ENCODE results near the gene PMEPA1.

Gene PMEPA1

DNA sequence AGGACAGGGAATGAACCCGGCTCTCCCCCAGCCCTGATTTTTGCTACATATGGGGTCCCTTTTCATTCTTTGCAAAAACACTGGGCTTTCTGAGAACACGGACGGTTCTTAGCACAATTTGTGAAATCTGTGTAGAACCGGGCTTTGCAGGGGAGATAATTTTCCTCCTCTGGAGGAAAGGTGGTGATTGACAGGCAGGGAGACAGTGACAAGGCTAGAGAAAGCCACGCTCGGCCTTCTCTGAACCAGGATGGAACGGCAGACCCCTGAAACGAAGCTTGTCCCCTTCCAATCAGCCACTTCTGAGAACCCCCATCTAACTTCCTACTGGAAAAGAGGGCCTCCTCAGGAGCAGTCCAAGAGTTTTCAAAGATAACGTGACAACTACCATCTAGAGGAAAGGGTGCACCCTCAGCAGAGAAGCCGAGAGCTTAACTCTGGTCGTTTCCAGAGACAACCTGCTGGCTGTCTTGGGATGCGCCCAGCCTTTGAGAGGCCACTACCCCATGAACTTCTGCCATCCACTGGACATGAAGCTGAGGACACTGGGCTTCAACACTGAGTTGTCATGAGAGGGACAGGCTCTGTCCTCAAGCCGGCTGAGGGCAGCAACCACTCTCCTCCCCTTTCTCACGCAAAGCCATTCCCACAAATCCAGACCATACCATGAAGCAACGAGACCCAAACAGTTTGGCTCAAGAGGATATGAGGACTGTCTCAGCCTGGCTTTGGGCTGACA is 60.8 kb downstream of the PMEPA1 start:
- no peak for DNase-seq (ENCODE audit: low spot score)
- in situ Hi-C loops (cut with MboI; ENCODE audit: low pct_unique_long_range_greater_than_20kb, low sequenced_read_pairs, unreplicated experiment): no loop called here
- TF ChIP-seq, protein P1, sequence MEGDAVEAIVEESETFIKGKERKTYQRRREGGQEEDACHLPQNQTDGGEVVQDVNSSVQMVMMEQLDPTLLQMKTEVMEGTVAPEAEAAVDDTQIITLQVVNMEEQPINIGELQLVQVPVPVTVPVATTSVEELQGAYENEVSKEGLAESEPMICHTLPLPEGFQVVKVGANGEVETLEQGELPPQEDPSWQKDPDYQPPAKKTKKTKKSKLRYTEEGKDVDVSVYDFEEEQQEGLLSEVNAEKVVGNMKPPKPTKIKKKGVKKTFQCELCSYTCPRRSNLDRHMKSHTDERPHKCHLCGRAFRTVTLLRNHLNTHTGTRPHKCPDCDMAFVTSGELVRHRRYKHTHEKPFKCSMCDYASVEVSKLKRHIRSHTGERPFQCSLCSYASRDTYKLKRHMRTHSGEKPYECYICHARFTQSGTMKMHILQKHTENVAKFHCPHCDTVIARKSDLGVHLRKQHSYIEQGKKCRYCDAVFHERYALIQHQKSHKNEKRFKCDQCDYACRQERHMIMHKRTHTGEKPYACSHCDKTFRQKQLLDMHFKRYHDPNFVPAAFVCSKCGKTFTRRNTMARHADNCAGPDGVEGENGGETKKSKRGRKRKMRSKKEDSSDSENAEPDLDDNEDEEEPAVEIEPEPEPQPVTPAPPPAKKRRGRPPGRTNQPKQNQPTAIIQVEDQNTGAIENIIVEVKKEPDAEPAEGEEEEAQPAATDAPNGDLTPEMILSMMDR (IDR thresholded peaks at IDR 0.05; ENCODE audit: extremely low read depth, insufficient read depth, missing control alignments): no peak

DNA sequence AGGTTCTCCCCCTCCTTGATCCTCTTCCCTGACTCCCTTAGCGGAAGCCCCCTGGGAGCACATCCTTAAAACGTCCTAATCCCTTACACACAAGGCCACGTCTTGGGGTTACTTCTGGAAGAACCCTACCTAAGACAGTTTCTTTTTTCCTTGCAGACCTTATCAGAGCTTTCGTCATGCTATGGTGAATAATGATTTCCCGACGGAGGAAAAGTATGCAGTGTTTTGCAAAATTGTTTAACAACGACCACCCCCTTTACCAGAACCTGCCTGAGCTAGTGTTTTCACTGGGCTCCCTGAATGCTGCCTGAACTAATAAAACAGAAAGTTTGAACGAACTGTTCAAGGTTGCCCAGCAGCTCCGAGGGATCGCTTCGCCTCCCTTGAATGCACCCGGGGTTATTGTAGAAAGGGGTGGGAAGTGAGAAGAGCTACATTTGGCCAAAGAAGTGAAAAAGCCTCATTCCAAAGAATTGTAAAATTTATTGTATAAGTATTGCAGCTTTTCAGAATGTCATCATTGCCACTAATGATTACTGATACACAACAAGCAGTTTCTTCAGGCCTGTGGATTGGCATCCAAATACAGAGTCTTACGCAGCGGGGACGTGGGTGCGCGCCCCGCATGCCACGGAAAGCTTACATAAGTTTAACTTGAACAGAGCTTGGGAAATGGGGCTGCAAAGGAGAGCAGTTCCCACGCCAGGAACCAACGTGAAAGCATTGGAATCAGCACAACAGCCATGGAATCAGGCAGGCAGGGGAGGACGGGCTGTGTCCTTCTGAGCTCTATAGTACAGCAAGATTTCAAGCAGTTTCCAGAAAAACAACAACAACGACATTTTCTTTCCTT is 61.7 kb downstream of the PMEPA1 start:
- TF ChIP-seq, protein P1 (IDR thresholded peaks at IDR 0.05; ENCODE audit: extremely low read depth, insufficient read depth, missing control alignments): no peak
- no peak for DNase-seq (ENCODE audit: low spot score)
- in situ Hi-C loops (cut with MboI; ENCODE audit: low pct_unique_long_range_greater_than_20kb, low sequenced_read_pairs, unreplicated experiment): no loop called here

DNA sequence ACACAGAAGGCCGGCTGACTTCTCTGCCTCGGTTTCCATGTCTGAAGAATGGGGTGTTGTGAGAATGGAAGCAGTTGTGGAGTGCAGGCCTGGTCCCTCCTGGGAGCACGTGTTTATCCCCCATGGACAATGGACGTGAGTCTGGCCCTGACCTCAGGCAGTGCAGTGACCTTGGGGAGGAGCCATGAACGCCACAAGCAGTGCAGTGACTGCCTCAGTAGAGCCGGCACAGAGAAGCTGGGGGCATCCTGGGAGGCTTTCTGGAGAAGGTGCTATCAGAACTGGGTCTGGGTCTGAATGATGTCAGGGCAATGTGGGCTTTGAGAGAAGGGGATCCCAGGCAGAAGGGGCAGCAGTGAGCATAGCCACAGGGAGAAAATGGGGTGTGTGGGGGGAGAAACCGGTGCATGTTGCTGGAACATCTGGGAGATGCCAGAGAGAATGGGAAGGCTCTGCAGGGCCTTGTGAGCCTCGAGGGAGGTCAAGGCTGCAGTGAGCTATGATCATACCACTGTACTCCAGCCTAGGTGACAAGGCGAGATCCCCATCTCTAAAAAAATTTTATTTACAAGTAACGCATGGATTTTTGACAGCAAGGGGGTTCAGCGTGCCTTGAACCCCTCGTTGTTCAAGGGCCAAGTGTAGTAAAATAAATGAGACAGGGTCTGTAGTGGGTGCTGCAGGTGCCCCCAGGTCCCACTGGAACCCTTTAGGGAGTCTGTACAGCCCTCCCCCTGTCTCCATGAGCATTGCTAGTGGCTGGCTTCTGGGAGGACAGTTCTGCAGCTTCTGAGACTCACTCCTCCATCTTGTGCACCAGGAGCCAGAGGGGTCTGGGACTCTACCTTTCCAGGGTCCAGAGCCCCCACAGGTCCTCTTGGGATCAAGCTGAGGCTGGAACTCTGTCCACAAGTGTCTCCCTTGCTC is 62.5 kb downstream of the PMEPA1 start:
- DNase-seq (ENCODE audit: low spot score): no peak
- TF ChIP-seq, protein P1 (IDR thresholded peaks at IDR 0.05; ENCODE audit: extremely low read depth, insufficient read depth, missing control alignments): no peak
- in situ Hi-C loops (cut with MboI; ENCODE audit: low pct_unique_long_range_greater_than_20kb, low sequenced_read_pairs, unreplicated experiment): no loop called here

DNA sequence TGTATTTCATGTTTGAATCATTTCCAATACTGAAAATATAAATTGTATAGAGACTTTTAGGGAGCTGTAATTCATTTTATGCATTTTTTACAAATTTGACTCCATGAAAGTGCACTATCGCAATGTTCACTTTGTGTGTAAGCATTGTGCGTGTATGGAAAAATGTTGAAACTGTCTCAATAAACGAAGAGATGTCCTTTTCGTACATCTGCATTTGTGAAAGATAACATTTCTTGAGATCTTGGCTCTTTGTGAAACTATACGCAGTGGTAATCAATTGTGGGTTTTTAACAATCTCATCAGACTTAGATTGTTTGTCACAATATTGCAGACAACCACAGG is 70.9 kb downstream of the PMEPA1 start:
- TF ChIP-seq, protein P1 (IDR thresholded peaks at IDR 0.05; ENCODE audit: extremely low read depth, insufficient read depth, missing control alignments): no peak
- no peak for DNase-seq (ENCODE audit: low spot score)
- in situ Hi-C loops (cut with MboI; ENCODE audit: low pct_unique_long_range_greater_than_20kb, low sequenced_read_pairs, unreplicated experiment): no loop called here

DNA sequence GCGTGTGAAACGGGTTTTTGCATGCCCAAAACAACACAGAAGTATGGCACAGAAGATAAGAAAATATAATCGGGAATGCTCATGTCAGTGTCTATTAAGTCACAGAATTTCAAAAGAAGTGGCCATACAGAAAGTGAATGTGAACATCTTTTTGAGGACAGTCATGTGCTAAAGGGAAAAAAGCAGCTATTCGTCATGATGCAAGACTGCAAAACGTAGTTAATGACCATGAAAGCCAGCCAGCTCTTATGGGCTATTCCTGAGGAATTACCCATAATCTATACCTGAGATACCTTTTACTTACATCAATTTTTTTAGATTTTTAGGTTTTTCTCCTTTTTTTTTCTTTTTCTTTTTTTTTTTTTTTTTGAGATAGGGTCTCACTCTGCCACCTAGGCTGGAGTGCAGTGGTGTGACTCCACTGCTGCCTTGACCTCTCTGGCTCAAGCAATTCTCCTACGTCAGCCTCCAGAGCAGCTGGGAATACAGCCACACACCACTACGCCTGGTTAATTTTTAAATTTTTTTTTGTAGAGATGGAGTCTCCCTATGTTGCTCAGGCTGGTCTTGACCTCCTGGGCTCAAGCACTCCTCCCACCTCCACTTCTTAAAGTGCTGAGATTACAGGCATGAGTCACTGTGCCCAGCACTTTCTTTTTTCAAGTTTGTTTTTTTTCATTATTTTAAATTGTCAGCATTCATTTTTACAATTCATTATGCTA is 71.5 kb downstream of the PMEPA1 start:
- in situ Hi-C loops (cut with MboI; ENCODE audit: low pct_unique_long_range_greater_than_20kb, low sequenced_read_pairs, unreplicated experiment): no loop called here
- TF ChIP-seq, protein P1 (IDR thresholded peaks at IDR 0.05; ENCODE audit: extremely low read depth, insufficient read depth, missing control alignments): no peak
- no peak for DNase-seq (ENCODE audit: low spot score)

Measured in GM13977 (cell line).